Measurements from ENCODE around the gene TINCR. TPM values are rescaled to one million over a fixed set of nuclear protein-coding genes. Genes with fewer than 3 reads are reported as not detected.

The TINCR gene
- total RNA-seq, 2 donors from 2014 or later = 6.7 to 8.4 TPM

- H3K9me3 ChIP-seq = no peaks in the 10 kb centered on the region
- 95% methylated on average over 3 of the region's 3 CpGs for WGBS
- no peaks in the 10 kb centered on the region for H3K27me3 ChIP-seq (replicated peaks; ENCODE audit: insufficient read depth)
- H3K4me3 ChIP-seq = no peak overlapping the region
- no peak for DNase-seq (ENCODE audit: low spot score)
- intact Hi-C loops (cut with DNase I) = no loop called here
- H3K4me1 ChIP-seq (replicated peaks) = no peaks in the 10 kb centered on the region
- no peak overlapping the region for H3K27ac ChIP-seq
- H3K36me3 ChIP-seq = no peaks in the 10 kb centered on the region
- TF ChIP-seq POLR2A (IDR thresholded peaks at IDR 0.05) (no peak), CTCF (IDR thresholded peaks at IDR 0.05) (no peak)
Measured at GRCh38 chr19:5571777-5572176, 4.0 kb upstream of the TINCR start.

GRCh38 chr19:5567970-5568407 lies 236 bp upstream of the TINCR start:
- H3K36me3 ChIP-seq = no peaks in the 10 kb centered on the region
- no peaks in the 10 kb centered on the region for H3K27me3 ChIP-seq (replicated peaks; ENCODE audit: insufficient read depth)
- H3K4me1 ChIP-seq (replicated peaks) = no peaks in the 10 kb centered on the region
- no peak overlapping the region for H3K27ac ChIP-seq
- WGBS = 33% methylated on average over 16 of the region's 40 CpGs
- intact Hi-C loops (cut with DNase I) = no loop called here
- peak; percentile 39 for DNase-seq (ENCODE audit: low spot score)
- H3K4me3 ChIP-seq = peak overlapping the region; percentile 43 to 55
- H3K9me3 ChIP-seq = no peaks in the 10 kb centered on the region
- TF ChIP-seq CTCF (IDR thresholded peaks at IDR 0.05) (no peak), POLR2AphosphoS5 (IDR thresholded peaks at IDR 0.05) (no peak), POLR2A (IDR thresholded peaks at IDR 0.05) (no peak)

- Histone ChIP-seq H3K36me3 (no peaks in the 10 kb centered on the region), H3K4me3 (no peak overlapping the region), H3K27ac (no peak overlapping the region), H3K4me1 (replicated peaks) (no peaks in the 10 kb centered on the region), H3K9me3 (no peaks in the 10 kb centered on the region), H3K27me3 (replicated peaks; ENCODE audit: insufficient read depth) (no peaks in the 10 kb centered on the region)
- DNase-seq (ENCODE audit: low spot score) = no peak
- no peak for TF ChIP-seq POLR2AphosphoS5 (IDR thresholded peaks at IDR 0.05)
- no peak for TF ChIP-seq POLR2A (IDR thresholded peaks at IDR 0.05)
- TF ChIP-seq CTCF (IDR thresholded peaks at IDR 0.05) = no peak
- WGBS = 74% methylated on average over 7 of the region's 7 CpGs
- intact Hi-C loops (cut with DNase I) = no loop called here
Measured at GRCh38 chr19:5564930-5565329, 2.8 kb downstream of the TINCR start.

- Histone ChIP-seq H3K4me1 (replicated peaks) (no peaks in the 10 kb centered on the region), H3K4me3 (no peak overlapping the region), H3K27ac (no peak overlapping the region), H3K9me3 (no peaks in the 10 kb centered on the region), H3K27me3 (replicated peaks; ENCODE audit: insufficient read depth) (no peaks in the 10 kb centered on the region), H3K36me3 (no peaks in the 10 kb centered on the region)
- TF ChIP-seq CTCF (IDR thresholded peaks at IDR 0.05) (no peak), POLR2A (IDR thresholded peaks at IDR 0.05) (no peak), POLR2AphosphoS5 (IDR thresholded peaks at IDR 0.05) (no peak)
- 42% methylated on average over 14 of the region's 14 CpGs for WGBS
- intact Hi-C loops (cut with DNase I) = no loop called here
- no peak for DNase-seq (ENCODE audit: low spot score)
Measured at GRCh38 chr19:5563935-5564612, 3.7 kb downstream of the TINCR start.

GRCh38 chr19:5563008-5563431 lies 4.7 kb downstream of the TINCR start:
- DNase-seq (ENCODE audit: low spot score) = no peak
- H3K9me3 ChIP-seq = no peaks in the 10 kb centered on the region
- intact Hi-C loops (cut with DNase I) = no loop called here
- WGBS = 49% methylated on average over 8 of the region's 8 CpGs
- H3K4me1 ChIP-seq (replicated peaks) = no peaks in the 10 kb centered on the region
- no peak overlapping the region for H3K4me3 ChIP-seq
- no peak overlapping the region for H3K27ac ChIP-seq
- H3K27me3 ChIP-seq (replicated peaks; ENCODE audit: insufficient read depth) = no peaks in the 10 kb centered on the region
- TF ChIP-seq CTCF (IDR thresholded peaks at IDR 0.05) = no peak
- TF ChIP-seq POLR2AphosphoS5 (IDR thresholded peaks at IDR 0.05) = no peak
- TF ChIP-seq POLR2A (IDR thresholded peaks at IDR 0.05) = no peak
- no peaks in the 10 kb centered on the region for H3K36me3 ChIP-seq

Measured in prostate gland (tissue), 2 donors.